ENCODE results near the gene MRO. TPM values are rescaled to one million over a fixed set of nuclear protein-coding genes. Genes with fewer than 3 reads are reported as not detected.

Gene MRO
- total RNA-seq, 1 donor from 2014 or later = 0.44 TPM

DNA sequence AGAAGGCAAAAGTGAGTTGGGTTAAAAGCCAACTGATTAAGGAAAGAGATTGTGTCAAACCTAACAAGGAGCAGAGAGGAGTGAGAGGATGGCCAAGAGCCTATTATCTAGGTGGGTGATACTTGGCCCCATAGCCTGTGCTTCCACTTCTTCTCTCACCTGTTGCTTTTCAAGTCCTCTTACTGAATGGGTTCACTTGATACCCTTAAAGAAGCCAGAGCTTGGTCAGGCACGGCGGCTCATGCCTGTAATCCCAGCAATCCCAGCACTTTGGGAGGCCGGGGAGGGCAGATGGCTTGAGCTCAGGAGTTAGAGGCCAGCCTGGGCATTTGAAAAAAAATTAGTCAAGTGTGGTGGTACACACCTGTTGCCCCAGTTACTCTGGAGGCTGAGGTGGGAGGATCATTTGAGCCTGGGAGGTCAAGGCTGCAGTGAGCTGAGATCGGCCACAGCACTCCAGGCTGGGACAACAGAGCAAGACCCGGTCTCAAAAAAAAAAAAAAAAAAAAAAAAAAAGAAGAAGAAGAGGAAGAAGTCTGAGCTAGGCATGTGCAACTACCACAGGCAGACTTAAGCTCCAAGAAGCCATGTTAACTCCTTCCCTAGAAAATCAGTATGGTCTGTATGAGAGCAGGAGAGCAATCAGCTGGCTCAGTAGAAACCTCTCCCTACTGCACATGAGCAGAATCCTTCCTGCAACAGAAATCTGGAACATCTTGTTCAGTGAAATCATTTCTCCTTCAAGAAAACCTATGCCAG lies 30.7 kb upstream of the MRO start:
- Histone ChIP-seq H3K4me3 (no peak overlapping the region), H3K4me1 (no peaks in the 10 kb centered on the region), H3K27me3 (ENCODE audit: low read depth) (no peaks in the 10 kb centered on the region), H3K27ac (no peak overlapping the region), H3K9me3 (no peaks in the 10 kb centered on the region), H3K36me3 (no peaks in the 10 kb centered on the region)
- no peak for DNase-seq
- TF ChIP-seq, protein P1, sequence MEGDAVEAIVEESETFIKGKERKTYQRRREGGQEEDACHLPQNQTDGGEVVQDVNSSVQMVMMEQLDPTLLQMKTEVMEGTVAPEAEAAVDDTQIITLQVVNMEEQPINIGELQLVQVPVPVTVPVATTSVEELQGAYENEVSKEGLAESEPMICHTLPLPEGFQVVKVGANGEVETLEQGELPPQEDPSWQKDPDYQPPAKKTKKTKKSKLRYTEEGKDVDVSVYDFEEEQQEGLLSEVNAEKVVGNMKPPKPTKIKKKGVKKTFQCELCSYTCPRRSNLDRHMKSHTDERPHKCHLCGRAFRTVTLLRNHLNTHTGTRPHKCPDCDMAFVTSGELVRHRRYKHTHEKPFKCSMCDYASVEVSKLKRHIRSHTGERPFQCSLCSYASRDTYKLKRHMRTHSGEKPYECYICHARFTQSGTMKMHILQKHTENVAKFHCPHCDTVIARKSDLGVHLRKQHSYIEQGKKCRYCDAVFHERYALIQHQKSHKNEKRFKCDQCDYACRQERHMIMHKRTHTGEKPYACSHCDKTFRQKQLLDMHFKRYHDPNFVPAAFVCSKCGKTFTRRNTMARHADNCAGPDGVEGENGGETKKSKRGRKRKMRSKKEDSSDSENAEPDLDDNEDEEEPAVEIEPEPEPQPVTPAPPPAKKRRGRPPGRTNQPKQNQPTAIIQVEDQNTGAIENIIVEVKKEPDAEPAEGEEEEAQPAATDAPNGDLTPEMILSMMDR (IDR thresholded peaks at IDR 0.05) = no peak
- intact Hi-C loops (cut with DNase I) = no loop called here
- ATAC-seq = no peak

DNA sequence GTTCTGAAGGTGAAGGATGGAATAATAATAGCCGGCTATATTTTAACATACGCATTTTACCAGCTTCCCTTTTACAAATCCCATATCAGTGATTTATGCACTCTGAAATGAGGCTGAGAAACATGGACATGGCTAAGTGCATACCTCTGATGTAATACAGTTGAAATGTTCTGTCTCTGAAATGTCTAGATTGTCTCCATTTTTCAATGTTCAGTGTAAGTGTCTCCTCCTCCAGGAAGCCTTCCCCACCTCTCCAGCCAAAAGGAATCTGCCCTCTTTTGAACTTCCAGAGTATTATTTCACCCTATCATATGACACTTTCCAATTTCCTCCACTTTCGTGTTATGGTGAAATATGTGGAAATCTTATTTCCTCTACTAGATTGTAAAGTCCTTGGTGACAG lies 29.6 kb upstream of the MRO start:
- TF ChIP-seq, protein P1 (IDR thresholded peaks at IDR 0.05) = no peak
- Histone ChIP-seq H3K36me3 (no peaks in the 10 kb centered on the region), H3K4me1 (no peaks in the 10 kb centered on the region), H3K4me3 (no peak overlapping the region), H3K27ac (no peak overlapping the region), H3K27me3 (ENCODE audit: low read depth) (no peaks in the 10 kb centered on the region), H3K9me3 (no peaks in the 10 kb centered on the region)
- intact Hi-C loops (cut with DNase I) = no loop called here
- ATAC-seq (no peak), DNase-seq (no peak)

DNA sequence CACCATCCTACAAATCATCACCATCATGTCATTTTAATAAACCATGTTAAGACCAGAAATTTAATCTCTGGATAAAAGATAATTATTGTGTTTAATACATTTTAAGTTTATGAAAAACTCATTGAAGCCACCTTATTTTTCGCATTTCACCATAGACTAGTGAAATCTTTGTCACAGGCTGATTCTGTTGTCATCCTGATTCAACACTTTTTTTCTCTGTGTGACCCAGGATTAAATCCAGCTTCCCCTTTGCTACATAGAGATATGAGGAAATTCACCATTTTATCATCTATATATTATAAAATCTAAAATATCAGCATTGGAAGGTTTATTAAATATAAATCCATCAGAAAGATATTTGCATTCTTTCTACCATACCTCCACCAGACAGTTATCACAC lies 29.2 kb upstream of the MRO start:
- Histone ChIP-seq H3K36me3 (no peaks in the 10 kb centered on the region), H3K9me3 (no peaks in the 10 kb centered on the region), H3K4me3 (no peak overlapping the region), H3K27me3 (ENCODE audit: low read depth) (no peaks in the 10 kb centered on the region), H3K27ac (no peak overlapping the region), H3K4me1 (no peaks in the 10 kb centered on the region)
- no peak for DNase-seq
- TF ChIP-seq, protein P1 (IDR thresholded peaks at IDR 0.05) = no peak
- no peak for ATAC-seq
- intact Hi-C loops (cut with DNase I) = no loop called here

DNA sequence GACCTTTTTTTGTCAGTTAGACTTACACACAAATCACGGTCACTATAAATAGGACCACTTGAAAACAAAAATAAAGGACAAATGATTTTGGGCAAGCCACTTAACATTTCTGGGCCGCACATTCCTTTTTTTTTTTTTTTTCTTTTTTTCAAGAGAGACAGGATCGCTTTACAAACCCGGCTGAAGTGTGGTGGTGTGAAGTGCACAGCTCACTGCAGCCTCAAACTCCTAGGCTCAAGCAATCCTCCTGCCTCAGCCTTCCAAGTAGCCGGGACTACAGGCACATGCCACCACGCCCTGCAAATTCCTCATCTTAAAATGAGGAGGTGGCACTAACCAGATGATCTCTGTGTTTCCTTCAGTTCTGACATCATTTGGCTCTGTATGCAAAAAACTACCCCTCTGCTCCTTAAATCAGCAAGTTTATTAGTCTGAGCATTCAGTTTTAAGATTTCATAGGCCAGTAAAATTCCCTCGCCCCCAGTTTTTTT lies 28.3 kb upstream of the MRO start:
- Histone ChIP-seq H3K27me3 (ENCODE audit: low read depth) (no peaks in the 10 kb centered on the region), H3K4me3 (no peak overlapping the region), H3K27ac (no peak overlapping the region), H3K9me3 (no peaks in the 10 kb centered on the region), H3K36me3 (no peaks in the 10 kb centered on the region), H3K4me1 (no peaks in the 10 kb centered on the region)
- intact Hi-C loops (cut with DNase I) = no loop called here
- TF ChIP-seq, protein P1 (IDR thresholded peaks at IDR 0.05) = no peak
- DNase-seq (no peak), ATAC-seq (no peak)

DNA sequence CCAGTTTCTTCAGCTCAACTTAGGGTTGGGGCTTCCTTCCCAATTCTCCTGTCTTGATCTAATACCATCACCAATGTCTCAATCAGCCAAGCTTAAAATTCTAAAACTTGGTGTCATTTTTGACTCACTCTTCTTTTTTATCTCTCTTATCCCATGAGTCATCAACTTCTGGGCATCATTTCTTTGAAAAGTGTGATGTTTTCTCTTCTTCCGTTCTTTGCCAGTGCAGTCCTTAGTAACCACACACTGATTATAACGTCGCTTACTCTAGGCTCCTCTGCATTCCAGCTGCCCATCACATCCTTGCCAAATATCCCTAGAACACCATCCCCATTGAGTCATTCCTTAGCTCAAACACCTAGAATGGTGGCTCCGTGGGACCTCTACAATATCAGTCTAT lies 27.4 kb upstream of the MRO start:
- Histone ChIP-seq H3K36me3 (no peaks in the 10 kb centered on the region), H3K9me3 (no peaks in the 10 kb centered on the region), H3K27ac (no peak overlapping the region), H3K4me1 (no peaks in the 10 kb centered on the region), H3K4me3 (no peak overlapping the region), H3K27me3 (ENCODE audit: low read depth) (no peaks in the 10 kb centered on the region)
- ATAC-seq (no peak), DNase-seq (no peak)
- TF ChIP-seq, protein P1 (IDR thresholded peaks at IDR 0.05) = no peak
- intact Hi-C loops (cut with DNase I) = no loop called here

All from lower lobe of right lung (tissue), 2 donors.